Measurements from ENCODE around the gene HDAC5. TPM values are rescaled to one million over a fixed set of nuclear protein-coding genes. Genes with fewer than 3 reads are reported as not detected.

The HDAC5 gene
- total and polyA plus RNA-seq, 7 donors, result 15.3 to 87.5 (median 58.2) TPM

GRCh38 chr17:44167181-44167861 is 43.9 kb upstream of the HDAC5 start:
- intact Hi-C loops (cut with DNase I), result loop anchor here (10.0 kb wide), 1 partner anchor 223 kb away; the partner anchor contains the start of gene PPY
- no peaks in the 10 kb centered on the region for H3K9me3 ChIP-seq
- H3K4me1 ChIP-seq, result peaks cover 0 to 32% (median 23%) of the 10 kb centered on the region in 4 donors
- H3K36me3 ChIP-seq, result no peaks in the 10 kb centered on the region
- no peak for TF ChIP-seq POLR2A (IDR thresholded peaks at IDR 0.05)
- TF ChIP-seq CTCF (IDR thresholded peaks at IDR 0.05), result no peak
- TF ChIP-seq EP300 (IDR thresholded peaks at IDR 0.05), result no peak
- no peak for TF ChIP-seq POLR2AphosphoS5 (IDR thresholded peaks at IDR 0.05)
- H3K27ac ChIP-seq, result no peak overlapping the region
- no peak for DNase-seq
- 81 to 92% methylated on average over 7 of the region's 7 CpGs for WGBS, 2 donors
- no peak overlapping the region for H3K4me3 ChIP-seq
- no peaks in the 10 kb centered on the region for H3K27me3 ChIP-seq

- intact Hi-C loops (cut with DNase I), result loop anchor here (10.0 kb wide), 1 partner anchor 220 kb away; the partner anchor contains the start of gene PPY
- 94 to 96% methylated on average over 1 of the region's 1 CpG for WGBS, 2 donors
Measured at GRCh38 chr17:44164476-44164875, 41.0 kb upstream of the HDAC5 start.

GRCh38 chr17:44159519-44160210 is 36.2 kb upstream of the HDAC5 start:
- no peak for TF ChIP-seq EP300 (IDR thresholded peaks at IDR 0.05)
- 88 to 91% methylated on average over 15 of the region's 15 CpGs for WGBS, 2 donors
- no peak overlapping the region for H3K27ac ChIP-seq

More at GRCh38 chr17:44164476-44164875, 41.0 kb upstream of the HDAC5 start:
- TF ChIP-seq POLR2AphosphoS5 (IDR thresholded peaks at IDR 0.05), result no peak
- TF ChIP-seq POLR2A (IDR thresholded peaks at IDR 0.05), result no peak
- Histone ChIP-seq H3K4me3 (no peak overlapping the region), H3K9me3 (no peaks in the 10 kb centered on the region), H3K27me3 (no peaks in the 10 kb centered on the region), H3K4me1 (peaks cover 0 to 9% (median 6%) of the 10 kb centered on the region in 4 donors), H3K36me3 (no peaks in the 10 kb centered on the region), H3K27ac (no peak overlapping the region)
- no peak for DNase-seq

GRCh38 chr17:44155488-44155887 is 32.0 kb upstream of the HDAC5 start:
- Histone ChIP-seq H3K4me1 (no peaks in the 10 kb centered on the region), H3K27me3 (no peaks in the 10 kb centered on the region), H3K27ac (no peak overlapping the region), H3K9me3 (no peaks in the 10 kb centered on the region), H3K36me3 (no peaks in the 10 kb centered on the region), H3K4me3 (no peak overlapping the region)
- intact Hi-C loops (cut with DNase I), result no loop called here
- TF ChIP-seq EP300 (IDR thresholded peaks at IDR 0.05), result no peak
- no peak for TF ChIP-seq POLR2AphosphoS5 (IDR thresholded peaks at IDR 0.05)
- no peak for TF ChIP-seq POLR2A (IDR thresholded peaks at IDR 0.05)
- TF ChIP-seq CTCF (IDR thresholded peaks at IDR 0.05), result no peak
- WGBS, 2 donors, result 91 to 92% methylated on average over 2 of the region's 2 CpGs
- DNase-seq, result no peak

More at GRCh38 chr17:44159519-44160210, 36.2 kb upstream of the HDAC5 start:
- intact Hi-C loops (cut with DNase I), result loop anchor here (10.0 kb wide), 1 partner anchor 215 kb away; the partner anchor contains the start of gene PPY
- Histone ChIP-seq H3K4me1 (no peaks in the 10 kb centered on the region), H3K4me3 (no peak overlapping the region), H3K36me3 (no peaks in the 10 kb centered on the region), H3K9me3 (no peaks in the 10 kb centered on the region), H3K27me3 (no peaks in the 10 kb centered on the region)
- no peak for DNase-seq

- intact Hi-C loops (cut with DNase I), result no loop called here
- Histone ChIP-seq H3K36me3 (no peaks in the 10 kb centered on the region), H3K27me3 (no peaks in the 10 kb centered on the region), H3K4me1 (no peaks in the 10 kb centered on the region), H3K27ac (no peak overlapping the region), H3K9me3 (no peaks in the 10 kb centered on the region), H3K4me3 (no peak overlapping the region)
- 98% methylated on average over 4 of the region's 4 CpGs for WGBS, 2 donors
- no peak for TF ChIP-seq EP300 (IDR thresholded peaks at IDR 0.05)
- TF ChIP-seq POLR2AphosphoS5 (IDR thresholded peaks at IDR 0.05), result no peak
- TF ChIP-seq POLR2A (IDR thresholded peaks at IDR 0.05), result no peak
- no peak for TF ChIP-seq CTCF (IDR thresholded peaks at IDR 0.05)
- DNase-seq, result no peak
Measured at GRCh38 chr17:44152875-44153274, 29.4 kb upstream of the HDAC5 start.
